Stimulated activated CD8-positive, alpha-beta memory T cell treated with anti-CD3 and anti-CD28 coated beads, Interleukin-2, amount 100 ng/mL, for 1 hour (primary cell): ENCODE measurements around the gene RAB21.
"Not testable (repeated sequence)": the region's sequence is repeated elsewhere in the genome, so short reads cannot be mapped to it uniquely, and the experiment has no call there.

Source experiments
- DNase-seq, 2 donors: peaks; one replicate each; pipeline ENCODE4 v3.0.0-alpha.2; 2020; ENCODE audit warnings: low read depth in 2 of 2

The RAB21 gene

DNA sequence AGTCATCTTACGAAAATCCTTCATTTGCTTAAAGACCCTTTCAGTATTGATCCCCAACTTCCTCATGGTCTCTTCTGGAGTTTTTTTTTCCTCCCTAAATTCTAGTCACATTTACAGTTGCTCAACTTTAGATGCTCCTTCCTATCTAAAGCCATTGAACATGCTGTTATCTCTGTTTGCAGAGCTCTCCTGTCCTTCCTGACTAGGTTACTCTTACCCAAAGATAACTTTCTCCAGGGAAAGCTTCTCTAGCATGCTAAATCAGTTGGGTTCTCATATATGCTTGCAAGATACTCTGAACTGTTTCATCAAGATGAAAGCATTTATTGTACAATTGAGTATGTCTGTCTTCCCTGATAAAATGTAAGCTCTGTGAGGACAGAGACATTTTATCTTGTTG is 1.8 kb upstream of the RAB21 start:
- DNase-seq, result no peak

DNA sequence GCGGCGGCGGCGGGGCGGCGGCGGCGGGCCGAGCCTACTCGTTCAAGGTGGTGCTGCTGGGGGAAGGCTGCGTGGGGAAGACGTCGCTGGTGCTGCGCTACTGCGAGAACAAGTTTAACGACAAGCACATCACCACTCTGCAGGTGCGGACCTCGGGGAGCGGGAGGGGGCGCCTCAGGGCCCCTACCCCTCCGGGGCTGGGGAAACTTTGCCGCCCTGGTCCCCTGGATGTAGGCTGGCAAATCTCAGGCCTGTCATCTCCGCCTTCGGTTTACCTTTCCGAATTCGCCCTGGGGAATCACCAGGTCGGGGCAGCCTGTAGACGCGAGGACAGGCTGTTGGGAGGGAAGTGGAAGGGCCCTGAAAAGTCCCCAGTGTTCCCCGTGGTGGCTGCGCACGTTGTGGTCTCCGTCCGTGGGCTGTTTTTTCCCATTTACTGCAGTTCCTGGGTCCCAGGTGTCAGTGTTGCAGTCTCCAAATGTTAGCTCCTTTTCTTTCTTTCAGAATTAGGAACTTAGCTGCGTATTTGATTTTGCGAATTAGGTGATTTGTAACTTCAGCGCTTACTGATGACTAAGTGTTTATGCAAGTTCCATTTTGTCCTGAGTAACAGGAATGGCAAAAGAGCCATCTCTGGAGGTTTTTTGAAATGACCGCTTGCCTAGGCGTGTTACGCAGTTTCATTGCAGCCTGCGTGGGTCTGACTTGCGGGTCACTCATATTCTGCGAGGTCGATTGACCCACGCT is 656 bp downstream of the RAB21 start:
- DNase-seq, result peak; percentile 24 to 35

DNA sequence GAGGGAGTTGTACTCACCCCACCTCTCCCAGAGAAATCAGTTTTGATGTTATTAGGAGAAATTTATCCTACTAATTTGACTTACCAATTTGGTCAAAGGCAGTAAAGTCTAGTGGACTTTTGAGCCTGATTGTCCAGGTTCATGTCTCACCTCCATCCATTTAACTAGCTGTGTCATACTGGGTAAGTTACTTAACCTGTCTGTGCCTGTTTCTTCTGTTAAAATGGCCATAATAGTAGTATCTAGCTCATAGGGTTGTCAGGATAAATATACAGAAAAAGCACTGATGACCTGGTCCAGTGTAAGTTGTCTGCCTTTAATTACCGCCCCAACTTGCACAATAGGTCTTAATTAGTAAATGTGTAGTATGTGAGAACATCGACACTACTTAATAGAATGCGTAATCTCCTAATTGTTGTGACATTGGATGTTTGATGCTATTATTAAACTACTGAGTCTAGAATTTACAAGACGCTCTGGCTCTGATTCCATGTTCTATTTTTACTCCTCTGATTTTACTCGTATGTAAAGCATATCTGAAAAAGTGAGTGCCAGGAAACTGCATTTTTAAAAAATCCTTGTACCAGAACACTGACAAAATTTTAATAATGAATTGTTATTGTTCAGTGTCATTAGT is 1.5 kb downstream of the RAB21 start:
- DNase-seq, result no peak

DNA sequence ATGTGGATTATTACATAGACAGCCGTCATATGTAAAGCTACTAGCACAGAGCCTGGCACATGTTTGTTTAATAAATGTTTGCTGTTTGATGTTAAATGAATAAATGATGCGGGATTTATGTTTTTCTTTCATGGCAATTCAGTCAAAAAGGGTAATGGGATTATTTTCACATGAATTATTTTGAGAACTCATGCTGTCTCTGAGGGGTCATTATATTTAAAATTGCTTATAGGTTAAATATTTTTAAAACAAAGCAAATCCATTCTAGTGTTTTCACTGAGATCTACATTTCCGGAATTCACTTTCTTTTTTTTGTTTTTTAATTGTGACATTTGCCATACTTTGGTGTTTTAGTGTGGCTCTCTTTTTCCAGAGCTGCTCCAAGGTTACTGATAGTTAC is 5.3 kb downstream of the RAB21 start:
- no peak for DNase-seq

DNA sequence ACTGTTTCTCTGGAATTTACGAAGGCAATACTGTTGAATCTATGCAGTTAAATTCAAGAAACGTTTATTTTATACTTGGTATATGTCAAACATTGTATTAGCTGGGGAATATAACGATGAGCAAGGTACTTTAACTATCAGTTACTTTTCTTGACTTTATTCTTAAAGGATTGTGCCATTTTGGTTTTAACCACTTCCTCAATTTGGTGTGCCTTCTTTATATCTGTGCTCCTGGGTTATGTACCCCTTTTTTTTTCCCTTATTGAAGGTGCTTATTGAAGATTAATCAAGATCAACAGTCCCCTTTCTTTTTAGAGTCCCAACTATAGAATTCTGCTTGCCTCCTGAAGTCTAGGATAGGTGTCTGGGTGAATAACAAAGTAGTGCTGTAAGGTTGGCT is 5.8 kb downstream of the RAB21 start:
- no peak for DNase-seq

DNA sequence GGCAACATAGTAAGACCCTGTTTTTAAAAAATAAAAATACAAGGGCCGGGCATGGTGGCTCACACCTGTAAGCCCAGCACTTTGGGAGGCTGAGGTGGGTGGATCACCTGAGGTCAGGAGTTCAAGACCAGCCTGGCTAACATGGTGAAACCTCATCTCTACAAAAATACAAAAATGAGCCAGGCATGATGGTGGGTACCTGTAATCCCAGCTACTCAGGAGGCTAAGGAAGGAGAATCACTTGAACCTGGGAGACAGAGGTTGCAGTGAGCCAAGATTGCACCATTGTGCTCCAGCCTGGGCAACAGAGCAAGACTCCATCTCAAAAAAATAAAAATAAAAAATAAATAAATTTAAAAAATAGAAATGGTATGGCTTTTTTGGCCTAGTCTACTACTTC is 6.7 kb downstream of the RAB21 start:
- DNase-seq, result not testable (repeated sequence)

DNA sequence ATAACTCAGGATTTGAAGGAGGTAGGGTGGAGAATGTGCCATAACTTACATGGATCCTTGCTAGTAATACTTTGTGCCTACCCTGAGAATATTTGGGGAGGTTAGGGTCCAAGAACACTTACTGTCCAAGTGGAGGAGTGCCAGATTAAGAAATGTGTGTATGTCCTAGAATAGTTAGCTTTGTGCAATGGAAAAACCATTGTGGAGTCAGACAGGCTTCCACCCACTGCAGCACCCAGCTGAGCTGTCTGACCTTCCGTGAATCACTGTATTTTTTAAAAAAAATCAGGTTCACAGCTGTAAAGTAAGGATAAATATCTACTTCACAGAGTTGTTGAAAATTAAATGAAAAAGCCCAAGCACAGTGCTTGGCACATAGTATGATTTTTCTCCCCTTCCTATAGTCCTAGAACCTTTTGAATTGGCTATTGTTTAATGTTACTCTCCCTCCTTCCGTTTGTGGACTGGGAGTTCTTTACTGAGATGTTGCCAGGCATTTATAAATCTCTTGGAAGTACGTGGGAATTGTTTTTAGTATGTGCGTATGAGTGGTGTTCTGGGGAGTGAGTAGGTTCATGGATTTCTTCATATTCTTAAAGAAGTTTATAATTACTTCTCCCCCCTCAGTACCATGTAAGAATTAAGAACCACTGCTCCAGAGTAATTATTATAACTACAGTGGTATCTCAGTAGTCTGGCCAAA is 9.2 kb downstream of the RAB21 start:
- no peak for DNase-seq

DNA sequence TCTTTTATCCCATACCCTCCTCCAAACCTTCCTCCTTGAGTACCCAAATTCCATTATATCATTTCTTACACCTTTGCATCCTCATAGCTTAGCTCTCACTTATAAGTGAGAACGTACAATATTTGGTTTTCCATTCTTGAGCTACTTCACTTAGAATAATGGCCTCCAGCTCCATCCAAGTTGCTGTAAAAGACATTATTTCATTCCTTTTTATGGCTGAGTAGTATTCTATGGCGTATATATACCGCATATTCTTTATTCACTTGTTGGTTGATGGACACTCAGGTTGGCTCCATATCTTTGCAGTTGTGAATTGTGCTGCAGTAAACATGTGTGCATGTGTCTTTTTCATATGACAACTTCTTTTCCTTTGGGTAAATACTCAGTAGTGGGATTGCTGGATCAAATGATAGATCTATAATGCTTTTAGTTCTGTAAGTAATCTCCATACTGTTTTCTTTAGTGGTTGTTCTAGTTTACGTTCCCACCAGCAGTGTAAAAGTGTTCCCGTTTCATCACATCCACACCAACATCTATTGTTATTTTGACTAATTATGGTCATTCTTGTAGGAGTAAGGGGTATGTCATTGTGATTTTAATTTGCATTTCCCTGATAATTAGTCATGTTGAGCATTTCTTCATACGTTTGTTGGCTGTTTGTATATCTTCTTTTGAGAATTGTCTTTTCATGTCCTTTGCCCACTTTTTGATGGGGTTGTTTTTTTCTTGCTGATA is 10.1 kb downstream of the RAB21 start:
- DNase-seq, result no peak

DNA sequence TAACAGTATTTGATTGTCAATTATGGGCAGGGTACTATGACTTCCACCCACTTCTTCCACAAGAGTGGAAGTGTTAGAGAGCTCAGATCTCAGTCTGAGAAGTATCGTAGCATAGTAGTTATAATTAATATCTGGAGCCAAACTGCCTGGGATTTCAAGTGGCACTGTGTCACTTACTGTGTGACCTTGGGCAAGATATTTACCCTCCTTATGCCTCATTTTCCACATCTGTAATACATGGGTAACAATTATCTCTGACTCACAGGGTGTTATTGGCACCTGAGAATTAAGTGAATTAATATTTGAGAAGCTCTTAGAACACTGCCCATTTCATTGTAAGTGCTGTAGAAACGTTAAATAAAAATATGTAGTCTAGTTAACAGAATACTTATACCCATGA is 11.5 kb downstream of the RAB21 start:
- no peak for DNase-seq

DNA sequence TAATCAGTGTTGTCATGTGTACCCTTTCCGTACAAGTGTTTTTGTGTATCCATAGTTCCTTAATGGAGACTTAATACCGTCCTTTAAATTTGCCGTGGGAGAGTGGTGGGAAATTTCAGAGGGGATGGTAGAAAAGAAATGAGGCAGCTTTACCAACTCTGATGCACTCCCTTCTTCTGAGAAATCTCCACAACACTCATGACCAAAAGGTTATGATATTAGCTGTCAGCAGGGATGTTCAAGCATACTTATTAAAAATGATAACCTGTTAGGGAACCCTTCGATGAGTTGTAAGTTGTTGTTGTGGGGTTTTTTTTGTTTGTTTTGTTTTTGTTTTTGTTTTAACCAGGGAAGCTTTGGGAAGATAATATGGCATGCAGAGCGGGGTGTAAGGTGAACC is 12.5 kb downstream of the RAB21 start:
- DNase-seq, result no peak

DNA sequence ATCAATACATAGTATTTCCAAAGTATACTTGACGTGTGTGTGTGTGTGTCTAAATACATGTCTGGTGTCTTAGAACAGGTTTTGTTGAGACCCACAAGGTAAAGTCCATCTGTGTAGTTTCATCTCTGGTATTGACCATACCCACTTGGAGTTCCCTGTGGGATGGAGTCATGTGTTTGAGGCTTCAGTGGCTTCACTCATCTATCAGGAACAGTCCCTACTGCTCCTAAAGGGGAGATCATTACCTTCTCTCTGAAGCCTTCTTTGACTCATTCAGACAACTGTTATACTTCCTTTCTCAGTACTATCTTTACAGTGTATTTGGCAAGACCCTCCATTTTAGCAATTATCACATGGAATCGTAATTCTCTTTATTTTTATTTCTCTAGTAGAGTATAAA is 14.2 kb downstream of the RAB21 start:
- no peak for DNase-seq

DNA sequence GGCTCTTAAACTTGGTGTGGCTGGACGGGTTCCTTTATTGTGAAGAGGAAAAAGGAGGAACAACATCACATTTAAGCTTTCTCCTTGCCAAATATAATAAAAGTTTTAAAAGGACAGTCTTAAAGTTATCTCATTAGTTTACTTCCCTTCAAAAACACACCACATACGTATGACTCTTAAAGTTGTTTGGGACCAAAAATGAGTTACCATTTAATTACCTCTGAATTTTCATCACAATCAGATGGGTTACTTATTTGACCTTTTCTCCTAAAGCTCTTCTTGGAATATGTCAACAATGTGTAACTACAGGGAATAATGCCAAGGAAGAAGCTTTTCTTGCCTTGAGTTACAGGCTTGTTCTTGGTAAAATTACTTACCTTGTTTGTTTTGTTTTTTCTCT is 16.4 kb downstream of the RAB21 start:
- DNase-seq, result no peak

DNA sequence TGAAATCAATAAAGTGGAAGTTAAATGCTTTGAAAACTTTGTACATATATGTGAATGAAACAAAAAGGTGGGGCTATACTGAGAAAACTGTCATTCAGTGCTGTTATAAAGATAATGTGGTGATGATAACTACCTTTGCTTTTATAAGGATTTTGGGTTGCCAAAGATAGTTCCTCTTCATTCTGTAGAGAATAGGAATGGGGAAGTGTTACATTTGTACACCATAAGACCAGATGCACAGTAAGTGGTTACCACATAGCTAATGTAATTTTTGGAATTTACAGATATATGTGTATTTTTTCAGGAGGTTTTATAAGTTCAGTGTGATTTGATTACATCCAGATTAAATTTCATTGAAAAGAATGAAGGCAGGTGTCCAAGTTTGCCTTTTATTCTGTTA is 18.1 kb downstream of the RAB21 start:
- no peak for DNase-seq

DNA sequence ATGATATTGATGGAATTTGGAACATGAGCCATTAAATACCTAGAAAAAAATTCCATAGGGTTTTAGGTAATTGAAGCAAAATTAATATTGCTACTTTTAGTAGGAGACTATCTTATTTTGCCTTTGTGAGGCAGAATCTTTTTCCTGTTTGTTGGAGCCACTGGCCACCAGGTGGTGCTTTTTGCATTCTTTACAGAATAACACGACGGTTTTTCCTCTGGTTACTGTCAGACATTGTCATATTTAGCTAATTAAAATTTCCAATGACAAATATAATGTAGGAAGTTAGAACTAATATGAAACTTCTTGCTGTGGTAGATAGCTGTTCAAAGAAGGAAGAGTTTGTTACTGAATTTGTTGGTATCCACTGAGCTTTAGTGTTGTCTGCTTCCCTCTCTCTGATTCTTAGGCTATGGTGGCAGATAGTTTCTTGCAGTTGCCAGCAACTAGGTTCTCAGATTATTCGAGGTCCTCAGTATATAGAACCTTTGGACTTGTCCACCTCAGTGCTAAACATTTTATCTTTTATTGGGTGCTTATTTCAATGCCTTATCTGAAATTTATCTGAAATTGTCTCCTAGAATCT is 25.7 kb downstream of the RAB21 start:
- DNase-seq, result no peak

DNA sequence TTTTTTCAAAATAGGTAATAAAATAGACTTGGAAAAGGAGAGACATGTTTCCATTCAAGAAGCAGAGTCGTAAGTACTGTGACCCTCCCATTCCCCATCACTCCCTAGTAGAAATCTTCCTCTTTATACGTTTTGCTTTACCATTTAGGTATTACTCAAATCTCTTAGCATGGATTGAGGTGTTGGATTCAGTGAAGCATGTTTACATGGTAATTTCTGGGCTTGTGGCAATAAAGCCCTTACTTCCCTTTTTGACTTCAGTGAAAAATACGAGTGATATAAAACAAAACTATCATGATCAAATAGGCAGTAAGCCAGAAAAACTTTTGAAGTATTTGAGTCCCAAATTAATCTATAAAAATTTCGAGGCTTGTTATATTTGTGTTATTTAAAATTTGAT is 27.4 kb downstream of the RAB21 start:
- no peak for DNase-seq

DNA sequence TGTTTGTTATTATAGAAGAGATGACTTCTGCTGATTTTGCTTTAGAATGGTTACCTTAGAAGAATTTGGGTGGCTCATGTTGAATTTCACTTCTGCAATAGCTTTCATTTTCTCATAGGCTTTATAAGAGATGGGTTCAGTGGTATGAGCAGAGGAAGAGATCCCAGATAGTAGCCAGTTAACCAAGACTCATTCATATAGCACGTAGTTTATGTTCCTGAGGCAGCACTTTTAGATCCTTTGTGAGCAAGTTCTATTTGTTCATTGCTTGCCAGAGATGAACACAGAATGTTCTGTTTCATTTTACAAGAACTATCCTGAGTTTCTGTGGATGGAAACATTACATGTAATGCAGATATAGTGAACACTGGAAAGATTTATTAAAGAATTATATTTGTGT is 32.2 kb downstream of the RAB21 start:
- DNase-seq, result no peak

DNA sequence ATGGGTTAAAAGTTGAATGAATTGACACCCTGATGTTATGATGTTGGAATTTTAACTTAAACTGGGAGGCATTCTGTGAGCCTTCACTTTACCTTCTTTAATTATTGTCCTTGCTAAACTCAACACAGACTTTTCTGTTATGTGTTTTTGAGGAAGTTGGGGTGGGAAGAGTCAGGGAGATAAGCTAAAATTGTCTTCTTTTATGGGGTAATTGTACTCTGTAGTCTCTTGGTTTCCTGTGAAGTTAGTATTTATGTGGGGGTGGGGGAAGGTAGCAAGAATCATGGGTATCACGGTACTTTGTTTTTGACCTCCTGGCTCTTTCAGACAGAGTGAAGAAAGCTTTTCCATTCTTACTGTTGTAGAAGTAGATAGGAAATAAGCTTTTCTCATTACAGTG is 32.9 kb downstream of the RAB21 start:
- DNase-seq, result no peak

DNA sequence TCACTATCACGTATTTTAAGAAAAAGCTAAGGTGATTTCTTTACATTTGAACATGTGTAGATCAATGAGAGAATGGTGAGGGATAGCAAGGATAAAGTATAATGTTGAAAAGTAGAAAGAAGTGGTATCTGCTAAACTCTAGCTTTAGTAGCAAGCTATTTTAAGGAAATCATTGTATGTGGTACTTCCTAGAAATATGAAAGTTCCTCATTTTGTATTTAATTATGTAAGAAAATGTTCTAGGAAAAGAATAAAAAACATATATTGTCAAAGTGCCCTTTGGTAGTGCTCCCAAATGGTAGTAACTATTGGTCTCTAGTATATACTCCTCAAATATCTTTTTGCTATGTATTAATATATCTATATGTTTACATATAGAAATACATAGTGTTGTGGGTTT is 35.7 kb downstream of the RAB21 start:
- no peak for DNase-seq

DNA sequence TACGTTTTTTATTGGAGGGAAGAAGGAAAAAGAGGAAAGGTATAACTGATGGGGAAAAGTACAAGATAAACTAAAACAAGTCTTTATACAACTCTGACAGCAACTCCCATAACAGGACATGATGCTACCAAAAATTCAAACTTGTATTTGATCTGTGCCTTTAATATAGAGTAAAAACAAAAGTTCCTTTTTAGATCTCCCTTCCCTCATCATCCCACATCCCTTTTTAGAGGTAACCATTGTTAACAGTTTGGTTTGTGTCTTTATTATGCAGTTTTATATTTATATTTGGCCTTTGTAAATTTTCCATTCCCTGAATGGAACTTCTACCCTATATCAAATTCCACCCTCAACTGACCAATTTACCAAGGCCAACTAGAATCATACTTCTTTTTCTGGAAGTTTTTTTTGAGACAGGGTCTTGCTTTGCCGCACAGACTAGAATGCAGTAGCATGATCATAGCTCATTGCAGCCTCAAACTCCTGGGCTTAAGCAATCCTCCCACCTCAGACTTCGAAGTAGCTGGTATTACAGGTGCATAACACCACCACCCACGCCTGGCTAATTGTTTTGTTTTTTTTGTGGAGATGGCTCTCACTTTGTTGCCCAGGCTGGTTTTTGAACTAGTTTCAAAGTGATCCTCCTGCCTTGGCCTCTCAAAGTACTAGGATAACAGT is 36.9 kb downstream of the RAB21 start:
- no peak for DNase-seq

DNA sequence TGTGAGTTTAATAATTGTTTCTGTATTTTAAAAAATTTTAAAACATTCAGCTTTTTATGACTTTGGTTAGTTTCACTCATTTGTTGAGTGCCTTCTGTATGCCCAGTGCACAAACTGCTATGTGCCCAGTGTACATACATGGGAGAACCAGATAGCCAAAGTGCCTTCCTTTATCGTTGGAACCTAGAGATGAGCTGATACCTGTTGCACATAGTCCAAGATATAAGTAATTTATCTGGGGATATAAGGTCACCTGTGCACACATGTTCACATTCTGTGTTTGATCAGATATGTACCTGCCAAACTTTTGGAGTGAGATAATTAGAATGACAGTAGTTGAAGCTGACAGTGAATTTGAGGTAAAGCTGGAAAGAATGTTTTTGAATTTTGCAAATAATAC is 37.9 kb downstream of the RAB21 start:
- DNase-seq, result no peak

DNA sequence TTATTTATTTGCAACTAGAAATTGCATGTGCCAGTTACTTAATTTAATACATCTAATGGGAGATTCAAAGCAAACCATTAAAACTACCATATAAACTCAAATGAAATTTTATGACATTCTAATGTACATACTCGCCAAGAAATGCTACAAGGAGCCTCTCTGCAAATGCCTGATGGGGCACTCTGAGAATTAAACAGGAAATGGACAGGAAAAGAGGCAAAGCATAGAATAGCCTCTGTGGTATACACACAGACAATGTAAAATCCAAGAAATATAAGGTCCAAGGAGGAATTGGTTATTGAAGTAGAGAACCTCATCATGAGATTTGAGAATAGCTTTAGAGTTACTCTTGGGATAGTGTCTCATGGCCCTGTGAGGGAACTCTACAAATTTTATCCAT is 41.2 kb downstream of the RAB21 start:
- no peak for DNase-seq

DNA sequence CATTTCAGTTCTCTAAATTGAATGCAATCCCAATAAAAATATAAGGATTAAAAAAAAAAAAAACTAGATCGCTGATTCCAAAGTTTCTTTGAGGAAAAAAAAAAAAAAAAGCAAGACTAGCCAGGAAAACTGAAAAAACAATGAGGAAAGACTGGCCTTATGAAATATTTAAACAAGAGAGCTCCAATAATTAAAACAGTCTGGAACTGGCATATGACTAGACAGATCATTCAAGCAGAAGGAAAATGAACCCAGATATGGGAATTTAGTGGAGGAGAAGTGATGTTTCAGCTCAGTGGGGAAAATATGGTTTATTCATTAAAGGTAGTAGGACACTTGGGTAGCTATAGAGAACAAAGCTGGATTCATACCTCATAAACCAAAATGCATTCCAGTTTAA is 42.9 kb downstream of the RAB21 start:
- DNase-seq, result no peak
